Measurements from ENCODE around the gene IQSEC1. TPM values are rescaled to one million over a fixed set of nuclear protein-coding genes. Genes with fewer than 3 reads are reported as not detected.

The IQSEC1 gene
- total and polyA plus RNA-seq, 9 of the 15 experiments (the other 6 are each of a cell fraction or from before 2014, with no cell fraction given) = 0.56 to 39.0 (median 6.8) TPM

DNA sequence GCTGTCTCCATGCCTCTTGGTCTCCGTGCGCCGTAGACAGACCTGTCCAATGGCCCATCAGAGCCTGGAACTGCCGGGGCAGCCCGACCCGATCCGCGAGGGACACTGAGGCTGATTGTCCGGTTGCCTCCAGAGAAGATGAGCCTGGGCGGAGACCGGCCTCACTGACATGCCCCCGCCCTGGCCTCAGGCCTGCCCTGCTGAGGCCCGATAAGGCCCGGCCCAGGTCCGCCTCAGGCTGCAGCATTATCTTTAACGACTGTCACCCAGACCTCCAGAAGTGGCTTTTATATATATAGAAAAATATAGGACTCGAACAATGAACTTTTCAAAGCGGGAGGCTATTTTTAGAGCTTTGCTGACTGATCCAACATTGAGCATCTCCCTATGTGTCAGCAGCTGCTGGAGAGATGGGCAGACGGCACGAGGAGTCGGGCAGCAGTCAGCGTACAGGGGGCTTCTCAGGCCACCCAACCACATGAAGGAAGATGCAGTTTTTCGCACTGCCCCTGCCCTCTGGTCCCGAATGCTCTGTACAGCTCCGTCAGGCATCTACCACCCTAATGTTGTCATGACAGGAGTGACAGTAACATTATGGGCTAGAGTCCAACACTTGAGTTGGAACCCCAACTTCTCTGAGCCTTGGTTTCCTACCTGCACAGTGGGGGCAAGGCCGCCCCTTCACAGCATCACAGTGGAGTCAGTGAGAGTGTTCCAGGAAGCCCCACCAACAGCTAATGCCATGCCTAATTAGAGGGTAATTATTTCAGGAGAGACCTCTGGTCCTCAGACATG, 119.8 kb downstream of the IQSEC1 start (continued):
- TF ChIP-seq WHSC1 (IDR thresholded peaks at IDR 0.05; ENCODE audit: low read length) = no peak
- TF ChIP-seq, protein P1, sequence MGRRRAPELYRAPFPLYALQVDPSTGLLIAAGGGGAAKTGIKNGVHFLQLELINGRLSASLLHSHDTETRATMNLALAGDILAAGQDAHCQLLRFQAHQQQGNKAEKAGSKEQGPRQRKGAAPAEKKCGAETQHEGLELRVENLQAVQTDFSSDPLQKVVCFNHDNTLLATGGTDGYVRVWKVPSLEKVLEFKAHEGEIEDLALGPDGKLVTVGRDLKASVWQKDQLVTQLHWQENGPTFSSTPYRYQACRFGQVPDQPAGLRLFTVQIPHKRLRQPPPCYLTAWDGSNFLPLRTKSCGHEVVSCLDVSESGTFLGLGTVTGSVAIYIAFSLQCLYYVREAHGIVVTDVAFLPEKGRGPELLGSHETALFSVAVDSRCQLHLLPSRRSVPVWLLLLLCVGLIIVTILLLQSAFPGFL (CRISPR knock-in tag; IDR thresholded peaks at IDR 0.05) = no peak
- TF ChIP-seq MTA2 (IDR thresholded peaks at IDR 0.05; ENCODE audit: low read depth) = peak; percentile 89
- peak; percentile 97 for TF ChIP-seq CBFA2T3 (IDR thresholded peaks at IDR 0.05)
- no peak for TF ChIP-seq TEAD2 (tag; IDR thresholded peaks at IDR 0.05)
- peak; percentile 46 for TF ChIP-seq SMAD1 (IDR thresholded peaks at IDR 0.05; ENCODE audit: low read depth, low read length, partially characterized antibody)
- TF ChIP-seq, protein P2, sequence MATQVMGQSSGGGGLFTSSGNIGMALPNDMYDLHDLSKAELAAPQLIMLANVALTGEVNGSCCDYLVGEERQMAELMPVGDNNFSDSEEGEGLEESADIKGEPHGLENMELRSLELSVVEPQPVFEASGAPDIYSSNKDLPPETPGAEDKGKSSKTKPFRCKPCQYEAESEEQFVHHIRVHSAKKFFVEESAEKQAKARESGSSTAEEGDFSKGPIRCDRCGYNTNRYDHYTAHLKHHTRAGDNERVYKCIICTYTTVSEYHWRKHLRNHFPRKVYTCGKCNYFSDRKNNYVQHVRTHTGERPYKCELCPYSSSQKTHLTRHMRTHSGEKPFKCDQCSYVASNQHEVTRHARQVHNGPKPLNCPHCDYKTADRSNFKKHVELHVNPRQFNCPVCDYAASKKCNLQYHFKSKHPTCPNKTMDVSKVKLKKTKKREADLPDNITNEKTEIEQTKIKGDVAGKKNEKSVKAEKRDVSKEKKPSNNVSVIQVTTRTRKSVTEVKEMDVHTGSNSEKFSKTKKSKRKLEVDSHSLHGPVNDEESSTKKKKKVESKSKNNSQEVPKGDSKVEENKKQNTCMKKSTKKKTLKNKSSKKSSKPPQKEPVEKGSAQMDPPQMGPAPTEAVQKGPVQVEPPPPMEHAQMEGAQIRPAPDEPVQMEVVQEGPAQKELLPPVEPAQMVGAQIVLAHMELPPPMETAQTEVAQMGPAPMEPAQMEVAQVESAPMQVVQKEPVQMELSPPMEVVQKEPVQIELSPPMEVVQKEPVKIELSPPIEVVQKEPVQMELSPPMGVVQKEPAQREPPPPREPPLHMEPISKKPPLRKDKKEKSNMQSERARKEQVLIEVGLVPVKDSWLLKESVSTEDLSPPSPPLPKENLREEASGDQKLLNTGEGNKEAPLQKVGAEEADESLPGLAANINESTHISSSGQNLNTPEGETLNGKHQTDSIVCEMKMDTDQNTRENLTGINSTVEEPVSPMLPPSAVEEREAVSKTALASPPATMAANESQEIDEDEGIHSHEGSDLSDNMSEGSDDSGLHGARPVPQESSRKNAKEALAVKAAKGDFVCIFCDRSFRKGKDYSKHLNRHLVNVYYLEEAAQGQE (IDR thresholded peaks at IDR 0.05; ENCODE audit: borderline replicate concordance) = peak; percentile 31; the same call in 1 of the 2 replicates
- TF ChIP-seq, protein P2 (CRISPR knock-in tag; IDR thresholded peaks at IDR 0.05; ENCODE audit: low read depth) = no peak
- peak; percentile 95 for TF ChIP-seq DPF2 (IDR thresholded peaks at IDR 0.05)
- TF ChIP-seq RB1 (IDR thresholded peaks at IDR 0.05; ENCODE audit: low read depth) = no peak
- no peak for TF ChIP-seq ZEB2 (IDR thresholded peaks at IDR 0.05)
- TF ChIP-seq DMBX1 (CRISPR knock-in tag; IDR thresholded peaks at IDR 0.05; ENCODE audit: borderline replicate concordance) = peak; percentile 91
- no peak for TF ChIP-seq GABPB2 (CRISPR knock-in tag; conservative IDR thresholded peaks at IDR 0.05)
- TF ChIP-seq, protein P3, sequence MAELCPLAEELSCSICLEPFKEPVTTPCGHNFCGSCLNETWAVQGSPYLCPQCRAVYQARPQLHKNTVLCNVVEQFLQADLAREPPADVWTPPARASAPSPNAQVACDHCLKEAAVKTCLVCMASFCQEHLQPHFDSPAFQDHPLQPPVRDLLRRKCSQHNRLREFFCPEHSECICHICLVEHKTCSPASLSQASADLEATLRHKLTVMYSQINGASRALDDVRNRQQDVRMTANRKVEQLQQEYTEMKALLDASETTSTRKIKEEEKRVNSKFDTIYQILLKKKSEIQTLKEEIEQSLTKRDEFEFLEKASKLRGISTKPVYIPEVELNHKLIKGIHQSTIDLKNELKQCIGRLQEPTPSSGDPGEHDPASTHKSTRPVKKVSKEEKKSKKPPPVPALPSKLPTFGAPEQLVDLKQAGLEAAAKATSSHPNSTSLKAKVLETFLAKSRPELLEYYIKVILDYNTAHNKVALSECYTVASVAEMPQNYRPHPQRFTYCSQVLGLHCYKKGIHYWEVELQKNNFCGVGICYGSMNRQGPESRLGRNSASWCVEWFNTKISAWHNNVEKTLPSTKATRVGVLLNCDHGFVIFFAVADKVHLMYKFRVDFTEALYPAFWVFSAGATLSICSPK (IDR thresholded peaks at IDR 0.05; ENCODE audit: borderline replicate concordance) = no peak
- TF ChIP-seq, protein P4, sequence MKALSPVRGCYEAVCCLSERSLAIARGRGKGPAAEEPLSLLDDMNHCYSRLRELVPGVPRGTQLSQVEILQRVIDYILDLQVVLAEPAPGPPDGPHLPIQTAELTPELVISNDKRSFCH (CRISPR knock-in tag; IDR thresholded peaks at IDR 0.05) = no peak
- TF ChIP-seq, protein P4 (tag; IDR thresholded peaks at IDR 0.05) = no peak
- TF ChIP-seq ZNF436 (CRISPR knock-in tag; IDR thresholded peaks at IDR 0.05) = no peak
- TF ChIP-seq RBFOX2 (IDR thresholded peaks at IDR 0.05; ENCODE audit: low read depth, low read length) = peak; percentile 72
- TF ChIP-seq MEF2A (IDR thresholded peaks at IDR 0.05; ENCODE audit: control insufficient read depth, low read depth, low read length) = peak; percentile 99
